ENCODE measurements around the gene FUBP3.
"Not testable (repeated sequence)": the region's sequence is repeated elsewhere in the genome, so short reads cannot be mapped to it uniquely, and the experiment has no call there.

FUBP3 gene

DNA sequence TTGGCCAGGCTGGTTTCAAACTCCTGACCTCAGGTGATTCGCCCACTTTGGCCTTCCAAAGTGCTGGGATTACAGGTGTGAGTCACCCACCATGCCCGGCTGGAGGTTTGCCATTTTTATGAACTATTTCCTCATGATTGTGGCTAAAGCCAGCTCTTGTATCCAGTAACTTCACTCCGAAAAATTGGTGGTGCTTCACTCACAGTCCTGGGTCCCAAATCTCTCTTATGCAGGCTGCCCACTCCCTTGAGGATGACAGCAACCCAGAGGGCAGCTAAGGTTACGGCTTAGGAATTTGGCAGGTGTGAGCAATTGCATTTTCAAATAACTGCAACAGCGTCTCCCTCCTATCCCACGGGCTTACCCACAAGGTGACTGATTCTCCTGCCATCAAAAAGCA, 23.4 kb upstream of the FUBP3 start:
- no peak for DNase-seq (ENCODE audit: low spot score)

DNA sequence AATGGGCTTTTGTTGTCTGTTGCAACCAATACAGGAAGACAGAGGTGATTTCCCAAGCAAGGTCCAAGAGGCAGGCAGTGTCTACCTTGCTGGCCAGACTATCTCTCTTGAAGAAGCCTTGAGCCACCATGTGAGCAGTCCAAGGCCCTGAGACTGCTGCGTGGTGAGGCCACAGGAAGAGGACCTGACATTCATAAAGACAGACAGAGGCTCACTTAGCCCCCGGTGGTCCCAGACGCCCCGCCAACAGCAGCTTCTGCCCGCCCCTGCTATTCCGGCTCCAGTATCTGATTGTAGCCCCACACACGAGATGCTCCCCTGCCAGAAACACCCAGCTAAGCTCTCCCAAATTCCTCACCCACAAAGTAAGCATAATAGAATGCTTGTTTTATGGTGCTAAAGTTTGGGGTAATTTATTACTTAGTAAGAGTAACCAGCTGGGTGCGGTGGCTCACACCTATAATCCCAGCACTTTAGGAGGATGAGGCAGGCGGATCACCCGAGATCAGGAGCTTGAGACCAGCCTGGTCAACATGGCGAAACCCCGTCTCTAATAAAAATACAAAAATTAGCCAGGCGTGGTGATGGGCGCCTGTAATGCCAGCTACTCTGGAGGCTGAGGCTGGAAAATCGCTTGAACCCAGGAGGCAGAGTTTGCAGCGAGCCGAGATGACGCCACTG, 22.8 kb upstream of the FUBP3 start:
- DNase-seq (ENCODE audit: low spot score), result no peak

DNA sequence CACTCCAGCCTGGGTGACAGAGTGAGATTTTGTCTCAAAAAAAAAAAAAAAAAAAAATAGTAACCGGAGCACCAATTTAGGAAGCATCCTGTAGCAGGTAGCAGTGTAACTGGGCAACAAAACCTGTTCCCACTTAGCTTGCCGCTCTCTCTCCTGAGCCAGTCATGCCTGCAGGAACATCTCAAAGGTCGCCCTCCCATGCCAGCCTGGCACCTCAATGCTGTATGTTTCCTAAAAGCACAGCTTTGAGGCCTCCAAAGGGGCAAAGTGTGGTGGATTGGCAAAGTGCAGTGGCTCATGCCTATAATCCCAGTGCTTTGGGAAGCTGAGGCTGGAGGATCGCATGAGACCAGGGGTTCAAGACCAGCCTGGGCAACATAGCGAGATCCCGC, 22.3 kb upstream of the FUBP3 start:
- DNase-seq (ENCODE audit: low spot score), result no peak

- no peak for DNase-seq (ENCODE audit: low spot score)
Observed at GRCh38 chr9:130561056-130561455, 18.3 kb upstream of the FUBP3 start.

DNA sequence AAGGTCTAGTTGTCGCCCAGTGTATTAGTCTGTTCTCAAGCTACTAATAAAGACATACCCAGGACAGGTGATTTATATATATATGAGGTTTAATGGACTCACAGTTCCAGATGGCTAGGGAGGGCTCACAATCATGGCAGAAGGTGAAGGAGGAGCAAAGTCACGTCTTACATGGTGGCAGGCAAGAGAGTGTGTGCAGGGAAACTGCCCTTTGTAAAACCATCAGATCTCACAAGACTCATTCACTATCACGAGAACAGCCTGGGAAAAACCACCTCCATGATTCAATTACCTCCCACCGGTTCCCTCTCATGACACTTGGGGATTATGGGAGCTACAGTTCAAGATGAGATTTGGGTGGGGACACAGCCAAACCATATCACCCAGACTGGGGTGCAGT, 16.9 kb upstream of the FUBP3 start:
- not testable (repeated sequence) for DNase-seq (ENCODE audit: low spot score)

GRCh38 chr9:130563797-130564196, 15.6 kb upstream of the FUBP3 start:
- DNase-seq (ENCODE audit: low spot score), result no peak

DNA sequence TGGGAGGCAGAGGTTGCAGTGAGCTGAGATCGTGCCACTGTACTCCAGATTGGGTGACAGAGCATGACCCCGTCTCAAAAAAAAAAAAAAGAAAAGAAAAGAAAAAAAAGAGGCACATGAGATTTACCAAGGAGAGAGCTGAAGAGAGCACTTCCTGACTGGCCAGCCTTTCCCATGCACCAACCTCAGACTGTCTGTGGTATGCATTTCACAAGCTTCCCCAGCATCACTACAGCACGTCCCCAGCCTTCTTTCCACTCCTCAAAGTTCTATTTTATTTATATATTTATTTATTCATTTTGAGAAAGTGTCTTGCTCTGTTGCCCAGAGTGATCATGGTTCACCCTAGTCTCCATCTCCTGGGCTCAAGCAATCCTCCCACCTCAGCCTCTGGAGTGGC, 13.6 kb upstream of the FUBP3 start:
- no peak for DNase-seq (ENCODE audit: low spot score)

DNA sequence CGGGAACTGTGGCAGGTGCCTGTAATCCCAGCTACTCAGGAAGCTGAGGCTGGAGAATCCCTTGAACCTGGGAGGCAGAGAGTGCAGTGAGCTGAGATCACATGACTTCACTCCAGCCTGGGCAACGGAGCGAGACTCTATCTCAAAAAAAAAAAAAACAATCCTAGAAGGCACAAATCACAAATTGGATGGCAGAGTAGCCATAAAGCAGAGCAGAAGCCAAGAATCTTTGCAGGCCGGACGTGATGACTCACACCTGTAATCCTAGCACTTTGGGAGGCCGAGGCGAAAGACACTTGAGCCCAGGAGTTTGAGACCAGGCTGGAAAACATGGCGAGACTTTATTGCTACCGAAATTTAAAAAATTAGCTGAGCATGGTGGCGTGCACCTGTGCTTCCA, 9.2 kb upstream of the FUBP3 start:
- DNase-seq (ENCODE audit: low spot score), result no peak

GRCh38 chr9:130575514-130575913, 3.9 kb upstream of the FUBP3 start:
- no peak for DNase-seq (ENCODE audit: low spot score)

GRCh38 chr9:130576176-130576575, 3.2 kb upstream of the FUBP3 start:
- no peak for DNase-seq (ENCODE audit: low spot score)

DNA sequence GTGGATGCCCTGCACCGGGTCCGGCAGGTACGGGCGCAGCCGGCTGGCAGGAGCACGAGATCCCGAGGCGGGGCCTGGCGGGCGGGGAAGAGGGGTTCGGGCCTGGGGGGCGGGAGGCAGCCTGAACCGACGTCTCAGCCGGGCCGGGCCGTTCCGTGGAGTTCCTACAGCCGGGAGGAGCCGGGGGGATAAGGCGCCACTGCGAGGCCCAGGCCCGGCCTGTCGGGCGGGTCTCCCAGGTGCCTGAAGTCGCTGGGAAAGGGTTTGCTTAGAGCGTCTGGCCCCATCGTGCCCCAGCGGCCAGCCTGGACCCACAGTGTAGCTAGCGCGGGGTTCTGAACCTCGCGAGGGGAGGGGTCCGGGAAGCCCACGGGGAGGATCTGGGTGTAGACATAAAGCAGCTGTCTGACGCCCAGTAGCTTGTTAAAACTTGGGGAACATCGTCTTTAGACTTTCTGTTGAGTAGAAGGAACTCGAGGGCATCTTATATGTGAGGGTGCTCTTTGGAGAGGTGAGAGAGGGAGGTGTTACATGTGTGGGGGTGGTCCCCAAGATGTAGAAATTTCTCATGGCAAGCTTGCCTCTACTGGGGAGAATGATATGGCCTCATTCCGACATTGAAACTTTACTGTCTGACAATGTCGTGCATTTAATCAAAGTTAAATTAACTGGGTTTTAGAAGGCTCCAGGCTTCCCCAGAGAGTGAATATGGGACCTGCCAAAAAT, 524 bp downstream of the FUBP3 start:
- no peak for DNase-seq (ENCODE audit: low spot score)

DNA sequence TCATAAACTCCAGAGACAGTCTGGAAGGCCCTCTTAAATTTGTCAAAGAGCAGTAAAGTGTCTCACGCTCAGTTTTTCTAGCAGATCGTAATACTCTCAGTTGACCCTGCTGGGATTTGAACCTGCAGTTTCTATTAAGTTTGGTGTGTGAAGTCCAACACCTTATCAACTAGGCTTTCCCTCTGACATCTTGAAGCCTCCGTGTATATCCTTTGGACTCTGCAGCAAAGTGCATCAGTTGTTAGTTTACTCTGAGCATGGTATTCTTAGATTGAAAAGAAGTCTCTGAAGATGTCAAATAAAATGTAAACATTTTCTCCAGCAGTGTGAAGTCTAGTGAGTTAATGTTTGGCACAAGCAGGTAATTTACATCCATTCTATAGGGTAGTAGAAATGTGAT, 2.4 kb downstream of the FUBP3 start:
- DNase-seq (ENCODE audit: low spot score), result no peak

DNA sequence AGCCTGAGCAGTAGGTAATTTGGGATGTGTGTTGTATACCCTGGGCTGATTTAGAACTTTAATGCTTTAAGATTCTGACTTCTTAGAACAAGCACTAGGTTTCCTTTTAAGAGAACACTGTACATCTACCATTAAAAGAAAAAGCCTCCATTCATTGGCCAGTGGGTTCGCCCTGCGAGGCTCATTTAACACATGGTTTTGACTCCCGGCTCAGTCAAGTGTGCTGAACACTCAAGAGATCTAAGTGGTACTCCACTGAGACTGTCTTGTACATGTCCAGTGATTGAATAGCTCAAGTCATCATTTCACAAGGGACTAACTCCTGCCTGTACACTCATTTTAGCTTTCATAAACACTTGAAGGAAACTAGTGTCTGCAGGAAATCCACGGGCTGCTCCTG, 3.9 kb downstream of the FUBP3 start:
- no peak for DNase-seq (ENCODE audit: low spot score)

GRCh38 chr9:130587921-130588320, 8.5 kb downstream of the FUBP3 start:
- no peak for DNase-seq (ENCODE audit: low spot score)

DNA sequence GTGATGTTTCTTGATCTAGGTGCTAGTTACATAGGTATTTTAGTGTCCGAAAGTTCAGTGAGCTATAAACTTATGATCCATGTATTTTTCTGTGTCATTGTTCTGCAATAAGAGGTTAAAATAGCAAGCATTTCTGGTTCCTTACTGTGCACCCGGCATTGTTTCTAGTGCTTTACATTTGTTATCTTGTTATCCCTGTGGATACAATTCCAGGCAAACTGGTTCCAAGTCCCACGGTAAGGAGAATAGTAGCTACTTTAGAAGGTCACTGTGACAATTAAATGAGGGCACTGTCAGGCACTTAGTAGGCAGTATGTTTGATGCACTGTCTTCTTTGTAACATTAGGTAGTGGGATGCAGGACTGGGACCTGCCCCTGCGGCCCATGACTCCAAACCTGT, 9.0 kb downstream of the FUBP3 start:
- DNase-seq (ENCODE audit: low spot score), result no peak

- DNase-seq (ENCODE audit: low spot score), result no peak
Observed at GRCh38 chr9:130589754-130590153, 10.4 kb downstream of the FUBP3 start.

GRCh38 chr9:130590305-130590704, 10.9 kb downstream of the FUBP3 start:
- no peak for DNase-seq (ENCODE audit: low spot score)

- no peak for DNase-seq (ENCODE audit: low spot score)
Observed at GRCh38 chr9:130593020-130593419, 13.6 kb downstream of the FUBP3 start.

GRCh38 chr9:130597228-130597627, 17.9 kb downstream of the FUBP3 start:
- DNase-seq (ENCODE audit: low spot score), result no peak

GRCh38 chr9:130598188-130598587, 18.8 kb downstream of the FUBP3 start:
- DNase-seq (ENCODE audit: low spot score), result no peak

- no peak for DNase-seq (ENCODE audit: low spot score)
Observed at GRCh38 chr9:130599625-130600024, 20.2 kb downstream of the FUBP3 start.

DNA sequence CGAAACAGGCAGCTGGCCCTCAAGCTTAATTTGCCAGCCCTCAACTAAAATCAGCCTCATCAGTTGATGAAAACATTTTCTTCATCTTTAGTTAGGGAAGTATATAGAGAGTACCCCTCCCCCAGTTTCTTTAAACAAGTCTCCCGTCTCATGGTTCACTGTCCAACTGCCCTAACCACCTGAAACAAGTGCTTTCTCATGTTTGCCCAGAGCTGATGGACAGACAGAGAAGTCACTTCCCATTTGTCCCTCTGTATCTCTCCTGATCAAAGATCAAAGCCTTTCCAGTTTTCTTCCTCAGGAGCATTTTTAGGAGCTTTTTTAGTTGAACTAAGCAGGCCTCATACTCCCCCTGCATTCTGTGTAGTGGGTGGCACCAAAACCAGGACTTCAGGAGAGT, 21.7 kb downstream of the FUBP3 start:
- DNase-seq (ENCODE audit: low spot score), result no peak

DNA sequence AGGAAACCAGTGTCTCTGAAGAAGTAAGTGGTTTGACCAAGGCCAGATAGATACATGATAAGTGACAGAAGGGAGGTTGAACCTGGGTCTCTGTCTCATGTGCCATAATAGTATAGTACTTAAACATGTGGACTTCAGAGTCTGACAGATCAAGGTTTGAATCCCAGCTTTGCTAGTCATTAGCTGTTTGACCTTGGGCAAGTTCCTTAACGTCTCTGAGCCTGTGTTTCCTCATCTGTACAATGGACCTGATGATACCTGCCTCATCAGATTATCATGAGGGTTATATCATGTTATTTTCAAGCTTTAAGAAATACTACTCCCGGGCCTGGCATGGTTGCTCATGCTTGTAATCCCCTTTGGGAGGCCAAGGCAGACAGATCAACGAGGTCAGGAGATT, 24.9 kb downstream of the FUBP3 start:
- no peak for DNase-seq (ENCODE audit: low spot score)
